Activated CD4-positive, alpha-beta T cell treated with anti-CD3 and anti-CD28 coated beads, Interleukin-2, amount 10 ng/mL, durations not matched to agents 7 days and 5 days (primary cell): Measurements from ENCODE around the gene KCNQ4. TPM values are rescaled to one million over a fixed set of nuclear protein-coding genes. Genes with fewer than 3 reads are reported as not detected.

Source experiments
- CTCF ChIA-PET: fragments of 350-600 bp; sonication (Branson Sonifier 250); formaldehyde crosslinking; loops from one replicate; lab custom pipeline; 2021; ENCODE audit warnings: antibody characterized with exemption; lab: Charles Lee
- POLR2A ChIA-PET: fragments of 350-600 bp; sonication (Branson Sonifier 250); formaldehyde crosslinking; loops from one replicate; lab custom pipeline; 2021; ENCODE audit warnings: antibody characterized with exemption; lab: Charles Lee
- DNase-seq: peaks from one replicate; pipeline ENCODE4 v3.0.0-alpha.2; 2020
- H3K27ac Mint-ChIP-seq: one replicate; pipeline ENCODE4 v1.8.0; 2021; ENCODE audit warnings: mild to moderate bottlenecking, moderate library complexity, mixed read lengths
- H3K27me3 Mint-ChIP-seq: one replicate; pipeline ENCODE4 v1.8.0; 2021; ENCODE audit warnings: mixed read lengths
- H3K36me3 Mint-ChIP-seq: one replicate; pipeline ENCODE4 v1.8.0; 2021; ENCODE audit warnings: low read depth, mixed read lengths
- H3K4me1 Mint-ChIP-seq: one replicate; pipeline ENCODE4 v1.8.0; 2021; ENCODE audit warnings: mixed read lengths
- H3K4me3 Mint-ChIP-seq: one replicate; pipeline ENCODE4 v1.8.0; 2021; ENCODE audit warnings: mild to moderate bottlenecking, moderate library complexity, mixed read lengths
- H3K9me3 Mint-ChIP-seq: one replicate; pipeline ENCODE4 v1.8.0; 2021; ENCODE audit warnings: mixed read lengths
- total RNA-seq, 2 experiments: library from RNA; stranded (reverse); gene quantifications; one replicate each; pipeline ENCODE4 v1.2.3, GENCODE V29; 2021

The KCNQ4 gene
- total RNA-seq, 2 experiments from 2014 or later = 0.23 to 0.52 TPM

GRCh38 chr1:40834968-40835545 lies 51.5 kb downstream of the KCNQ4 start:
- CTCF ChIA-PET = no interaction called here
- no peaks in the 10 kb centered on the region for H3K27me3 Mint-ChIP-seq
- H3K4me1 Mint-ChIP-seq = peaks cover 10% of the 10 kb centered on the region
- H3K4me3 Mint-ChIP-seq = no peak overlapping the region
- DNase-seq = no peak
- H3K27ac Mint-ChIP-seq = no peak overlapping the region
- no peaks in the 10 kb centered on the region for H3K9me3 Mint-ChIP-seq
- H3K36me3 Mint-ChIP-seq = no peaks in the 10 kb centered on the region
- POLR2A ChIA-PET = no interaction called here

DNA sequence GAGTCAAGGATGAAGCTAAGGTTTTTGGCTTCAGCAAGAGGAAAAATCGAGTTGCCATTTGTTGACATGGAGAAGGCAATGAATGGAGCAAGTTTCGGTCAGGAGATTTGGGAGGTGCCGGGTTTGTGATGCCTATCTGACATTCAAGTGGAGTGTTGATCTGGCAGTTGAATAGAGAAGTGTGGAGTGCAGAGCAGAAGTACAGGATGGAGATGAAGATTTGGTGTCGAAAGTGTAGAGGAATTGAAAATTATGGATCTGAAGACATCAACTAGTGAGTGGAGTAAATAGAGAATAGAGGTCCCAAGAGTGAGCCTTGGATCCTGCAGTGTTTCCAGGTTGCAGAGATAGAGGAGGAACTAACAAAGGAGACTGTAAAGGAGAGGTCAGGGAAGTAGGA lies 52.7 kb downstream of the KCNQ4 start:
- no peaks in the 10 kb centered on the region for H3K27me3 Mint-ChIP-seq
- DNase-seq = no peak
- POLR2A ChIA-PET = no interaction called here
- no peaks in the 10 kb centered on the region for H3K36me3 Mint-ChIP-seq
- H3K4me1 Mint-ChIP-seq = peaks cover 23% of the 10 kb centered on the region
- CTCF ChIA-PET = interaction anchor here (0.5 to 1.4 kb wide), 2 partner anchors 14 to 159 kb away, joined by 3 read pairs; no protein-coding TSS in a partner anchor
- H3K27ac Mint-ChIP-seq = no peak overlapping the region
- no peak overlapping the region for H3K4me3 Mint-ChIP-seq
- H3K9me3 Mint-ChIP-seq = no peaks in the 10 kb centered on the region

DNA sequence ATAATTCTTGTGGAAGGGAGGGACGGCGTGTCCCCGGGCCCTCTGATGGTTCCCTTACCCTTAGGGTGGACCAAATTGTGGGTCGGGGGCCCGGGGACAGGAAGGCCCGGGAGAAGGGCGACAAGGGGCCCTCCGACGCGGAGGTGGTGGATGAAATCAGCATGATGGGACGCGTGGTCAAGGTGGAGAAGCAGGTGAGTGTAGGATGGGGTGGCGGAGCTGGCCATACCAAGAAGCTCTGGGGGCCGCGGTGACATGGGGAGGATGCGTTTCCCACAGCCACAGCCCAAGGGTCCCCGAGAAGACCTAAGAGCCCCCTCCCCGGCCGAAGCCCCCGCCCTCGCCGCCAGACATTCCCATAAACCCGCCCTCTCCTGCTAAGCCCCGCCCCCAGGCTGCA lies 54.0 kb downstream of the KCNQ4 start:
- Mint-ChIP-seq H3K9me3 (peaks cover 3% of the 10 kb centered on the region), H3K4me3 (no peak overlapping the region), H3K27me3 (no peaks in the 10 kb centered on the region), H3K27ac (no peak overlapping the region), H3K36me3 (no peaks in the 10 kb centered on the region), H3K4me1 (peaks cover 26% of the 10 kb centered on the region)
- DNase-seq = no peak
- ChIA-PET POLR2A (no interaction called here), CTCF (interaction anchor here (1.2 to 1.8 kb wide), 2 partner anchors 12 to 18 kb away, joined by 3 to 6 read pairs; no protein-coding TSS in a partner anchor)

GRCh38 chr1:40838045-40838979 lies 54.7 kb downstream of the KCNQ4 start:
- peaks cover 3% of the 10 kb centered on the region for H3K9me3 Mint-ChIP-seq
- no peak for DNase-seq
- no peak overlapping the region for H3K27ac Mint-ChIP-seq
- H3K4me1 Mint-ChIP-seq = peaks cover 26% of the 10 kb centered on the region
- ChIA-PET POLR2A (no interaction called here), CTCF (interaction anchor here (1.2 to 1.8 kb wide), 2 partner anchors 11 to 19 kb away, joined by 3 to 6 read pairs; no protein-coding TSS in a partner anchor)
- H3K36me3 Mint-ChIP-seq = no peaks in the 10 kb centered on the region
- H3K27me3 Mint-ChIP-seq = no peaks in the 10 kb centered on the region
- no peak overlapping the region for H3K4me3 Mint-ChIP-seq

GRCh38 chr1:40838980-40839942 lies 55.7 kb downstream of the KCNQ4 start:
- no peak for DNase-seq
- no peaks in the 10 kb centered on the region for H3K36me3 Mint-ChIP-seq
- ChIA-PET CTCF (interaction anchor here (1.8 kb wide), 1 partner anchor 10 kb away, joined by 6 read pairs; no protein-coding TSS in a partner anchor), POLR2A (no interaction called here)
- no peak overlapping the region for H3K4me3 Mint-ChIP-seq
- peak overlapping the region; percentile 39 for H3K27ac Mint-ChIP-seq
- peaks cover 3% of the 10 kb centered on the region for H3K9me3 Mint-ChIP-seq
- H3K4me1 Mint-ChIP-seq = peaks cover 26% of the 10 kb centered on the region
- H3K27me3 Mint-ChIP-seq = no peaks in the 10 kb centered on the region

DNA sequence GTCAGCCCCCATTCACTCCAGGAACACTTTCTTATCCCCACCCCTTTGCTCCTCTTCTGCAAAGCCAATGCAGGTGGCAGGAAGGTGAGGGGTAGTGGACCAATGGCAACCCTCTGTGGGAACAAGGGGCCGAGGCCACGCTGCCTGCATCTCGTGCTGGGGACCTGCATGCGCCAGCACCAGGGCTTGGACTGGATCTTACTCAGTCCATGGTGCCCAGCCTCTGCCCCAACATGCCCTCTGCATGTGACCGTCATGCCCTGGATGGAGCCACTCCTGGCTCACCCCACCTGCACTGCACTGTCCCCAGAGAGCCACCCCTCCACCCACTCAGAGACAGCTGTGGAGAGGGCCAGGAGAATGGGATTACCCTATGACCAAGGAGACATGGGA lies 56.4 kb downstream of the KCNQ4 start:
- ChIA-PET CTCF (no interaction called here), POLR2A (no interaction called here)
- peak overlapping the region; percentile 85 for H3K27ac Mint-ChIP-seq
- peaks cover 3% of the 10 kb centered on the region for H3K9me3 Mint-ChIP-seq
- H3K4me3 Mint-ChIP-seq = no peak overlapping the region
- no peaks in the 10 kb centered on the region for H3K36me3 Mint-ChIP-seq
- H3K27me3 Mint-ChIP-seq = no peaks in the 10 kb centered on the region
- no peak for DNase-seq
- H3K4me1 Mint-ChIP-seq = peaks cover 29% of the 10 kb centered on the region

DNA sequence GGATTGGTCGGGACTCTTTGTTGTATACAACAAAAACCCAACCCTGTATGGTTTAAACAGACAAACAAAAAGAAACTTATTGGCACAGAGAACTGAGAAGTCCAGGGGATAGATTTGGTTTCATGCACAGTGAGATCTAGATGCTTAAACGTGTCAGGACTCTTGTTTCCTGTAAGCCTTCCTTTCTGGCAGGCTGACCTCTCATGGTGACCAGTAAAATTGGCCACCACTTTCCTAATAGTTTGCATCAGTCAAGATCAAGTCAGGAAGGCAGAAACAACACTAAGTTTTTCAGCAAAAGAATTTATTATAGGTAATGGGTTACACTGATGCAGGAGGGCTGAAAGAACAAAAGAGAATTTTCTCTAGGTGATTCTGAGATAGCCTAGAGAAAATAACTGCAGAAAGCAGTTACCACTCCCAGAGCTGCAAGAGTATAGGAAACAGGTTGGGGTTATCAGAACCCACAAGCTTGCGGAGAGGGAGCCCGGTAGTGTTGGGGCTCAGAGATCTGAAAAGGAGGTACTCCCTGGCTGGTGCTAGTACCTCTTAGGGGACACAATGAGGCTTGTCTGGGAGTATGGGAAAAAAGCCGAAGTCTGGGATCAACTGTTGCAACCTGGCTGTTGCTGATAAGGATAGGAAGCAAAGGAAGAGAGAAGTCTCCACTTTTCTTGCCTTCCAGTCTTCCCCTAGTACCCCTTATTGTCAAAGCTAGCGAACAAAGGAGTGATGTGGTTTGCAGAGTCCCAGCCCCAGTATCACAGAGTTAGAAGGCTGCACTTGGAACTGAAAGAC lies 57.1 kb downstream of the KCNQ4 start:
- peak; percentile 68 for DNase-seq
- Mint-ChIP-seq H3K4me3 (peak overlapping the region; percentile 12), H3K4me1 (peaks cover 36% of the 10 kb centered on the region), H3K27me3 (no peaks in the 10 kb centered on the region), H3K27ac (peak overlapping the region; percentile 85), H3K36me3 (no peaks in the 10 kb centered on the region), H3K9me3 (peaks cover 3% of the 10 kb centered on the region)
- ChIA-PET POLR2A (no interaction called here), CTCF (interaction anchor here (1.2 kb wide), 2 partner anchors 19 to 112 kb away, joined by 3 to 4 read pairs; no protein-coding TSS in a partner anchor)

DNA sequence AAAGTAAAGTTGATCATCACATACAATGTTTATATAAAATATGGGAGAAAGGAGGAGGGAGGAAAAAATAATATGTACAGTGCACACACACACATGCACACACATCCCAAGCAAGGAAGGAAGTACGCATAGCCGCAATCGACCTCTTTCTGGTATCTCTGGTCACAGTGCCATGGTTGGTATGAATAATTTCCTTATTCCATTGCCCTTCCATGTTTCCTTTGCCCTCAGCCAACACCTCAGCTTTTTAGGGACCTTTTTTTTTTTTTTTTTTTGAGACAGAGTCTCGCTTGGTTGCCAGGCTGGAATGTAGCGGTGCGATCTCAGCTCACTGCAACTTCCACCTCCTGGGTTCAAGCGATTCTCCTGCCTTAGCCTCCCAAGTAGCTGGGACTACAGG lies 58.0 kb downstream of the KCNQ4 start:
- Mint-ChIP-seq H3K36me3 (no peaks in the 10 kb centered on the region), H3K9me3 (peaks cover 3% of the 10 kb centered on the region), H3K4me3 (no peak overlapping the region), H3K27ac (peak overlapping the region; percentile 85), H3K27me3 (no peaks in the 10 kb centered on the region), H3K4me1 (peaks cover 40% of the 10 kb centered on the region)
- POLR2A ChIA-PET = no interaction called here
- CTCF ChIA-PET = interaction anchor here (1.2 to 1.7 kb wide), 3 partner anchors 20 to 111 kb away, joined by 3 to 5 read pairs (median 4); no protein-coding TSS in a partner anchor
- DNase-seq = no peak

DNA sequence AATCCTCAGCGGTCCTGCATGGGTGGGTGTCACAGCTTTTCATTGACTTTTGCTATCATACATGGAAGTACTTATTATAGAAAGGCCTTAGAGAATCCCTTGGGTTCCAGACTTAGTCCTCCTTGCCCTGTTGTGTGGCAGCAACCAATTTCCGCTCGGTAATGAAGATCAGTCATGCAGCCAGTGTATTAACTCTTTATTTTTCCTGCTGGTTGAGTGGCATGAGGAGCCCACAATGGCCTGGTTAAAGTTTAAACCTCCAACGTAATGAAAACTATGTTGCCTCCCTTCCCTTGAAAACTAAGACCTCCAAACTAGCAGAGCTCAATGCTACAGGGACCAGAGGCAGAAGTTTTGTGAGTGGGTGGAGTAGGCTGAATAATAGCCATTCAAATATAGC lies 58.6 kb downstream of the KCNQ4 start:
- DNase-seq = no peak
- H3K27me3 Mint-ChIP-seq = no peaks in the 10 kb centered on the region
- ChIA-PET CTCF (interaction anchor here (1.7 kb wide), 1 partner anchor 67 kb away, joined by 5 read pairs; no protein-coding TSS in a partner anchor), POLR2A (no interaction called here)
- no peak overlapping the region for H3K27ac Mint-ChIP-seq
- no peak overlapping the region for H3K4me3 Mint-ChIP-seq
- H3K36me3 Mint-ChIP-seq = no peaks in the 10 kb centered on the region
- peaks cover 43% of the 10 kb centered on the region for H3K4me1 Mint-ChIP-seq
- peaks cover 3% of the 10 kb centered on the region for H3K9me3 Mint-ChIP-seq

DNA sequence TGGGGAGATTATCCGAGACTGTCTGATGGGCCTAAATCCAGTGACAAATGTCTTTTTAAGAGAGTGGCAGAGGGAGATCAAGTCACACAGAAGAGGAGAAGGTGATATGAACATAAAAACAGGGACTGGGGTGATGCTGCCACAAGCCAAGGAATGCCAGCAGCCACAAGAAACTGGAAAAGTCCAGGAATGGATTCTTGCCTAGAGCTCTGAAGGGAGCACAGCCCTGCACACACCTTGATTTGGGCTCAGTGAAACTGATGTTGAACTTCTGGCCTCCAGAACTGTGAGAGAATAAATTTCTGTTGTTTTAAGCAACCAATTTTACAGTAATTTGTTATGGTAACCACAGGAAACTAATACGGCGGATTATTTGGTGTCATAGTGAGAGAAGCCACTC lies 59.1 kb downstream of the KCNQ4 start:
- DNase-seq = no peak
- ChIA-PET CTCF (interaction anchor here (1.7 kb wide), 1 partner anchor 68 kb away, joined by 5 read pairs; no protein-coding TSS in a partner anchor), POLR2A (no interaction called here)
- Mint-ChIP-seq H3K9me3 (peaks cover 3% of the 10 kb centered on the region), H3K27me3 (no peaks in the 10 kb centered on the region), H3K27ac (no peak overlapping the region), H3K4me1 (peaks cover 43% of the 10 kb centered on the region), H3K36me3 (no peaks in the 10 kb centered on the region), H3K4me3 (no peak overlapping the region)

DNA sequence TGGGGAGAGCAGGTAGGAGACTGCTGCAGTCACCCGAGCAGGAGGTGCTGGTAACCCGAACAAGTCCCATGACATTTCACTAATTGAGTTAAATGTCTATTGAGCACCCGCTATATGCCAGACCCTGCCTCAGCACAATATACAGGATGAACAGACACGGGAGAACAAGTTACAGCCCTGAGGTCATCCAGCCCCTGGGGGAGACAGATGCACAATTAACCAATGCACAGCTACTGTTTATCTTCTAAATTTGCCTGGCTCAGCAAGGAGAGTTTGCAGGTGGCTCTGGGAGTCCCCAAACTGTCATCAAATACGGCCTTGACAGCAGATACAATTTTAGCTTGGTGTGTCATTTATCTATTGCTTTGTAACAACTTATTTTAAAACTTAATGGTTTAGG lies 60.5 kb downstream of the KCNQ4 start:
- Mint-ChIP-seq H3K36me3 (no peaks in the 10 kb centered on the region), H3K27ac (peak overlapping the region; percentile 25), H3K27me3 (no peaks in the 10 kb centered on the region), H3K9me3 (peaks cover 3% of the 10 kb centered on the region), H3K4me1 (peaks cover 44% of the 10 kb centered on the region), H3K4me3 (no peak overlapping the region)
- CTCF ChIA-PET = interaction anchor here (1.2 to 2.2 kb wide), 4 partner anchors 13 to 108 kb away, joined by 3 to 6 read pairs (median 6); no protein-coding TSS in a partner anchor
- no peak for DNase-seq
- POLR2A ChIA-PET = no interaction called here
